DMS53 treated with DMSO at 0.1 percent for 48 hours (cell line): ENCODE data around the gene SH3RF1.

Experiments
- DNase-seq: peaks from one replicate; lab custom pipeline; 2025; ENCODE audit not compliant: unreplicated experiment; lab: John Stamatoyannopoulos, UW

Gene SH3RF1

GRCh38 chr4:169252339-169253112 lies 18.2 kb downstream of the SH3RF1 start:
- DNase-seq, result no peak

DNA sequence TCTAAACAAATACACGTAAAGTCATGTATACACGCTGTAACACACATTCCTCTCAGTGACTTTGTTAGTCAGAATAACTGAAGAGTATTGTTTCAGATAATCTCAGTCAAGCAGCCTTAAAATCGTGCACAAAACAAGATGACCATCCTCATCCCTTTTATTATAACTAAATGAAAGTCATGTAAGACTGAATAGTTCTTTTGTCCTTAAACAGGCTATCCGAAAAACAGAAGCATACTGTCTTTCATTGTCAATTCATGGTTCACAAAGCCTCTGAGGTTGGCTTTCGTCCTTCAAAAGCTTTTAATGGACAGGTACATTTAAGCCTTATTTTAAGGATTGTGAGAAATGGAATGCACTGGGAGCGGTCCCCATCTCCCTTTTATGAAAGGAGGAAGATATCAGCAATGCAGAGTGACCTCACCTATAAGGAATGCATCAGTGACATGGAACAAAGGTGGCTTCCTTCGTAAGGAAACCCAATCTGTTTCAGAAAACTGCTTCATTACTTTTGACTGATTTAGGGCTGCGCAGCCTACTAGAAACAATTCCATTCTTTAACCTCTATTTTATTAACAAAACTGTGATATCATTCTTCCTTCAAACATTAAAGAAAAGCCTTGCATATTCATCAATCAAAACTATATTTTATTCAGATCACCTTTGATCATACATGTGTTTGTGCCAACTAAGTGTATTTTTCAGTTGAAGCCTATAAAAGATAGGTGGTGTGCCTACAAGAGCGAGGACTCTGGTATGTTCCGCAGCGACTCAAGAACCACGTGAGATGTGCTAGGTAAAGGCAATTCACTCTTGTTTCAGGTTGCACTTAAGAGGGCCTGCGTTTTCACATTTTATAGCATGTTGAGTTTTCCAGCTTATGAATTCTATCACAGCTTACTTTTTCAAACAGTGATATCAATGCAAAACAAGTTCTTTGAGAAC lies 19.2 kb downstream of the SH3RF1 start:
- DNase-seq, result no peak

DNA sequence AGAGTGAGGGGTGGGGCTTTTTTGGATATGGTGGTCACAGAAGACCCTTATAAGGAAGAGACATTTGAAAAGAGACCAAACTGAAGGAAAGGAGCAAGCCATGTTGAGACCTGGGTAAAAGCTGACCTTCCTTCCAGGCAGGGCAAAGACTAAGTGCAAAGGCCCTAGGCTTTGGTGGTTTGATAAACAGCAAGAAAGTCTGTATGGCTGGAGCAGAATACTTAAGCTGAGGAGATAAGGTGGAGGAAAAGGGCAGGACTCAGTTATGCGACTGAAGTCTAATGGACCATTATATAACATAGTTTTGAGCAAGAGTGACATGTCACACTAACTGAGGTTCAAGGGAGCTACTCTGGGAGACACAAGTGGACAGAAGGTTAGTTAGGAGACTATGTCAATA lies 20.0 kb downstream of the SH3RF1 start:
- no peak for DNase-seq

DNA sequence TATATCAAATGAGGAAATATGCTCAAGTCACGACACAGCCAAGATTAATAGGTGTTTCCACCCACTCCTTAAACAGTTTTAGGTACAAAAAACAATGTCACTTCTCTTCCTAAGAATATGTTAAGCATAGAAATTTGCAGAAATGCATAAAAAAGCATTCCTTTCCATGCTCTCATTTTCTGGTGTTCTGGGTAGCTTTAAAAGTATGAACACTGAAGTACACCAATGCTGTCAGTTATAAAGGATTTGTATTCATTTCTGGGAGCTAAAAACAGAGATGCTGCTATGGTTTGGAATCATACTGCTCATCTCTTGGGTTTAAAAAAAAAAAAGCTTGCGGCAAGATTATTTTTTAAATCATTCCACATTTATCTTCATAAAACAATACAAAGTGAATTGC lies 20.8 kb downstream of the SH3RF1 start:
- DNase-seq, result no peak

- peak; percentile 31 for DNase-seq
These were observed 21.4 kb downstream of the SH3RF1 start for GRCh38 chr4:169249214-169249973.

- no peak for DNase-seq
These were observed 22.1 kb downstream of the SH3RF1 start for GRCh38 chr4:169248645-169249044.

GRCh38 chr4:169246957-169247396 lies 23.8 kb downstream of the SH3RF1 start:
- DNase-seq, result no peak

GRCh38 chr4:169246279-169246678 lies 24.5 kb downstream of the SH3RF1 start:
- no peak for DNase-seq

- no peak for DNase-seq
These were observed 25.7 kb downstream of the SH3RF1 start for GRCh38 chr4:169245061-169245460.

DNA sequence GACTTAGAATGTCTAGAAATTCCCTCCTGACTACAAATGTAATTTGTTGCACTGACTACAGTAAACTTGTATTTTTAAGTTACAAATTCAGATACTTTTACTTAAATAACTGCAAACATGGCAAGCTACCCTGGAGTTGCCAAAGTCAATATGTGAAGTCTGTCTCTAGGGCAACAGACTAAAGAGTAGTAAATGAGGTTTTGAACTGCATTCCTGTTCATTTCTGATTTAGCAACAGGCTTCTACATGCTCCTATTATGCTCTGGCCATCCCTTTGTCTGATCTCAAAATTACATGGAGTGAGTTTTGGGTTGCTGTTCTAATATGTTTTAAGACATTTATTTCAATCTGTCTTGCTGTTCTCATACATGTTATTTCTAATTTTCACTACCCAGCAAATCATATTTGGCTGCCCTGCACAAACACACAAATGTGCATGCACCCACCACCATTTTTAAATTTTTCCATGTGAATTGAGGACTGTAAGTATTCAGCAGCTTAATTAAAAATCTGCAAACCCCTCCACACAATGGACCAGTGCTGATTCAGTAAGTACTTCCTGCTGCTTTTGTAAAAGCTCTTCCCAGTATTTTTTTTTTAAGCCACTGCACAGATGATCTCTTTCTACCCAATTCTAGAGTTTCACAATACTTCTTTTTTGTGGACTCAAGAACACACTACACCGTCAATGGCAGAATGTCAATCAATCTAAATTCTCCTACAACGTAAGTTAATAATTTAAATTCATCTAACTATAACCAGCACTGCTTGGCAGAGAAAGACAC lies 26.7 kb downstream of the SH3RF1 start:
- DNase-seq, result no peak

DNA sequence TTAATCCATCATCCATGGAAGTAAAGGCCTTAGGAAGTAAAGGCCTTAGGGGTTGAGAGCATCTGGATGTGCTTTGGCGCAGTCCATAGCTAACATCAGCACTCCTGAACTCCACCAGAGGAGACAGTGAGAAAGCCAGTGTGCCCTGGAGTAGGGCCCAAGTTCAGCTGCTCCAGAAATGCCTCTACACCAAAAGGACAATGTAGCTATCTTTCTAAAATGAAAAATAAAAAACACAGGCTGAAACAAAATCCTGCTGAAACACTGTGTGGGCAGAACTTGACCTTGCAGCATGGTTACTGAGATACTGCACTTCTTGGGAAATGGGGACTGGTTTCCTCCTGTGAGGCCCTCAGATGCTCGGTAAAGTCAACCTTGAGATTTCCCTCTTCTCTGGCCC lies 29.3 kb downstream of the SH3RF1 start:
- DNase-seq, result no peak

GRCh38 chr4:169239221-169239905 lies 31.4 kb downstream of the SH3RF1 start:
- no peak for DNase-seq

DNA sequence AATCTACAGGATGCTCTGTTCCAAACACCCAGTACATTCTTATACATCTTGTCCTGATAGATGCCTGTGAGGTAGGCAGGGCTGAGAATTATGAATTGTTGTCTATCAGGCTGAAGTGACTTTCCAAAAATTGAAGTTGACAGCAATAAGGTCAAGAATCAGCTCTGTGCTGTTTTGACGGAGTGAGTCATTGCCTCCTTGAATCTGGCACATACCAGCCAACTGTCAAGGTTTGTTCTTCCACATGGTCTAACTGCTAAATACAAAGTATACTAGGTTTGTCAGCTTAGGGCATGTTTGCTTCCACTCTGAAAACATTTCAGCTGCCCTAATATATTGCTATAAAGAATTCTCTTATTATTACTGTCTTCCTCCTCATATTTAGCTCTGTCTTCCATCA lies 32.3 kb downstream of the SH3RF1 start:
- no peak for DNase-seq

DNA sequence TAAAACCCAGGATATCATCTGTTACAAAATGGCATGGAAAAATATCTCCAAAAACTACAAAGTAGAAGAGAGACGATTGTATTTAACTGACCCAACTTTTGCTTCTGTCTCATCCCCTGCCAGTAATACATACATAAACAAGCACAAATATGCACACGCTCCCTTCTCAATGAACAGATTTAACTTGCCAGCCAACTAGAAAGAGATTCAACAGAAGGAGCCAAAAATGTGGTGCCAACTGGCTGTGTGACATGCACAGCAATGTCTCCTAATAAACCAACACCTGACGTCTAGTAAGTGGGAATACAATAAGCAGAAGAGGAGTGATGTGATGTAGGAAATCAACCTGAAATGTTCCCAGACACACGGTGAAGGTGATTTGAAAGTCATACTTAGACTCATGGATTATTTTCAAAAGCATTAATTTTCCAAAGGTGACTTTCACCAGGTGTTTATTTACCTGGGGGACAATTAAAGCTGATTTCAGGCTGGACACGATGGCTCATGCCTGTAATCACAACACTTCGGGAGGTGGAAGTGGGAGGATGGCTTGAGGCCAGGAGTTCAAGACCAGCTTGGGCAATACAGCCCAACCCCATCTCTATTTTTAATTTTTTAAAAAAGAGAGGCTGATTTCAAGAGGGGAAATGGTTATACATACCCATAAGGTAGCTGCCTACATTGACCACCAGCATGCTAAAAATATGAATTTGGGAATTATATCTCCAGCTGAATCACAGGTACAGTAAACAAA lies 33.7 kb downstream of the SH3RF1 start:
- no peak for DNase-seq

DNA sequence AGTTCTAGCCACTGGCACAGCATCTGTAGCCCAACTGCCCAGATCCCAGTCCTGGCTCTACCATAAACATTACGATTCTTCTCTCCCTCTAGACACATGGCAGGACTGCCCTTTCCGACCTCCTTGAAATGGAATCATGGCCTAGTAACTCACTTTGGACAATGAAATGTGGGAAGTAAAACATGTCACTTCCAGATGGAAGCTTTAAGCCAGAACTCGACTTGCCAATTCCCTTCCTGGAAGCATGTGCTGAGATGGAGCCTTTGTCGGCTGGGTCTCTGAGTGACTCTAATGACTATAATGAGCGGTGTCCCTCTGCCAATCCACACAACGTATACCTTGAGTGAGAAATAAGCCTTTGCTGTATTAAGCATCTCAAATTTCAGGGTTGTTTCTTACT lies 34.7 kb downstream of the SH3RF1 start:
- DNase-seq, result no peak

DNA sequence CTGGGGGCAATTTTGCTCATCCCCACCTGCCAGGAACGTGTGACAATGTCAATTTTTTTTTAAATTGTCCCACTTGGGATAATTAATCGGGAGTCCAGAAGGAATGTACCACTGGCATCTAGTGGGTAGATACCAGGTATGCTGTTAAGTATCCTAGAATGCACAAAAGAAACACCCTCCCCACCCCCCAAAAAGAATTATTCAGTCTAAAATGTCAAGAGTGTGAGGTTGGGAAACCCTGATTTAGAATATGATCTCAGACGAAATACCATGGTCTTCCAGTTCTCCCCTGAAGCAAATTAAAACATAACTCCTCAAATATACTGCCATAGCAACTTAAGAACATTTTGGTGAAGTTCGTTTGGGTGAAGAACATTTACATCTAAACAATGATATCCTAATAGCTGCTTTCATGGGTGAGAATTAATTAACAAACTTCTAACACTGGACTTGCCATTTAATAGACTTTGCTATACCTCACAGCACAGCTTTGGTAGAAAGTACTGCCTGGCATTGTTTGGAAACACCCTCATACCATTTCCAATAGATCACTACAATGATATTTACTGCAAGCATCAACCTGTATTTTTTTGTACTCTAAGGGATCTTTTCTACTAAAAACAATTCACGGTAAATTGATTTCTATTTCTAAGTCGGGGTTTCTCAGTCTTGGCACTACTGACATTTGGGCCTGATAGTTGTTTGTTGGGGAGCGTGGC lies 36.5 kb downstream of the SH3RF1 start:
- no peak for DNase-seq

DNA sequence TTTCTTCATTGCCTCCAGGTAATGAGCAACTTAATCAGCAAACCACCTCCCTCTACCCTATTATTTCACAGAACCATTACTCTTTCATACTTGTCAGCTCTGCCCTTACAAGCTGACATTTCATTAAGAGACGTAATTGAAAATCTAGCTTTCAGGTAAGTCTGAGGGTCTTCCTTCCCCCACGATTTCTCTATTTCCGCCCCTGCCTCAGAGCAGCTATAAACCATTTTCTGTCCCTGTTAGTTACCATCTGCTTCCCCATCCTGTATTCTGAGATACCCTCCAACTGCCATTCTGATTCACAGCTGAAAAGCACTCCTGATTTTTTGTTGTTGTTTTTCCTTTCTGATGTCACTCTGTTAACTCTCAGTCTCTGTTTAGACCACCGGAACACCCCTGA lies 37.1 kb downstream of the SH3RF1 start:
- DNase-seq, result no peak

DNA sequence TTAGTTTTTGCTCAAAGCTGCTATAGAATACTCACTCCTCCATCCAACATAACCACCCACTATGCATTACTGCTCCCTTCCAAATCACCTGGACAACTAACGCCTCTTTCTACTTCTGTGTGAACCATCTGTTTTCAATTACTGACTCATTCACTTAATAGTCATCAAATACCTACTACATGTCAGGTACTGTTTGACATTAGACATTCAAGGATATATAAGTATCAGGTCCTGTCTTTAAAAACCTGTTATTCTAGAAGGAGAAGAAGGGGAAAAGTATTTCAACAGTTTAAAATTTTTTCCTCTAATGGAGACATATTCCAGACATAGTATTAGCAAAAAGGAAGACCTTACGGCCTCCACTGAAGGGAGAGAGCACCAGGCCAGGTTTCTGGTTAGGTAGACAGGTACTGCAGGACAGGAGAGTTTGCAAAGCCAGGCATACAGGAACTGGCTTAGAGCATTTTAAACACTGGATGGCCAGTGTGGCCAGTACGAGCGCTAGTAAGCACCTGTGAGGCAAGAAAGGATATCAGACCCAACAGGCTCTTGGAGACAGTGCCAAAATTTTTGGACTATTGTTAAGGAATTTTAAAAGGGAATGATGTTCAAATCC lies 39.0 kb downstream of the SH3RF1 start:
- DNase-seq, result no peak
